Mucosa of descending colon (tissue), 3 donors: Measurements from ENCODE around the gene POLR3C. TPM values are rescaled to one million over a fixed set of nuclear protein-coding genes. Genes with fewer than 3 reads are reported as not detected.

ENCODE experiments used
- ATAC-seq: fragments of 200-7000 bp; cut with Tn5 transposase; one replicate; pipeline ENCODE4 v1.9.1; 2020; ENCODE audit warnings: mild to moderate bottlenecking, moderate library complexity
- DNase-seq, 3 donors: peaks; one replicate each; pipeline ENCODE4 v3.0.0-alpha.2; 2020
- H3K36me3 ChIP-seq: fragments of 200-600 bp; one replicate; pipeline ENCODE4 v1.8.0; 2021; ENCODE audit warnings: low read depth, mild to moderate bottlenecking
- H3K4me1 ChIP-seq: fragments of 200-600 bp; one replicate; pipeline ENCODE4 v1.8.0; 2021; ENCODE audit warnings: low read depth, mild to moderate bottlenecking
- H3K4me3 ChIP-seq: fragments of 200-600 bp; one replicate; pipeline ENCODE4 v1.8.0; 2021; ENCODE audit warnings: mild to moderate bottlenecking
- H3K9me3 ChIP-seq: fragments of 200-600 bp; one replicate; pipeline ENCODE4 v1.8.0; 2021; ENCODE audit warnings: mild to moderate bottlenecking
- CTCF ChIP-seq: fragments of 200-600 bp; IDR thresholded peaks from one replicate; pipeline ENCODE4 v1.8.0; 2022; ENCODE audit warnings: antibody characterized with exemption, mild to moderate bottlenecking
- intact Hi-C, 2 donors: fragments of 100-400 bp; cut with DNase I in 1 of 2; cut with micrococcal nuclease in 1 of 2; formaldehyde crosslinking; loops; one replicate each; pipeline versions ENCODE4 v1.11.0 to v1.11.1; 2022; cut with DNase I, micrococcal nuclease
- microRNA-seq: library from miRNA; unstranded; fragments of <30 nt; microRNA quantifications from one replicate; pipeline ENCODE4, GENCODE V29; 2019
- total RNA-seq, 3 donors: library from RNA; stranded (reverse); fragmentation: NEBNext Ultra II Directional in 2 of 3; extraction: Animal tissue kit (Norgen Biotek cat#: 25700) in 2 of 3; gene quantifications; one replicate each; pipeline versions ENCODE4 v1.2.1 to v1.2.4, GENCODE V29; 2021 to 2023
- donor health status: DM: no; HTN: no; CAD: no; lungs with moderate emphysema.
- donor health status: DM: no; HTN: no; CAD: no.
- donor health status: DM: no; HTN: yes; CAD: no.

POLR3C gene
- total RNA-seq, 3 donors from 2014 or later, result 17.5 to 24.0 (median 23.0) TPM

GRCh38 chr1:145891143-145891542, 67.1 kb downstream of the POLR3C start:
- intact Hi-C loops, result loop anchor here in 1 of 2 donors (10.0 kb wide), 1 partner anchor 124 kb away; no protein-coding TSS in a partner anchor
- Histone ChIP-seq H3K36me3 (no peaks in the 10 kb centered on the region), H3K4me1 (peaks cover 12% of the 10 kb centered on the region)

GRCh38 chr1:145891587-145892485, 67.8 kb downstream of the POLR3C start:
- H3K9me3 ChIP-seq, result no peaks in the 10 kb centered on the region
- no peaks in the 10 kb centered on the region for H3K36me3 ChIP-seq
- ATAC-seq, result peak; percentile 94
- peak; percentile 87 to 99 (median 94) for DNase-seq
- no peak overlapping the region for H3K4me3 ChIP-seq
- peak; percentile 88 for TF ChIP-seq CTCF
- intact Hi-C loops, result loop anchor here in 1 of 2 donors (10.0 kb wide), 1 partner anchor 123 kb away; no protein-coding TSS in a partner anchor
- peaks cover 12% of the 10 kb centered on the region for H3K4me1 ChIP-seq

More at GRCh38 chr1:145891143-145891542, 67.1 kb downstream of the POLR3C start:
- DNase-seq (no peak), ATAC-seq (peak; percentile 22)
- no peak for TF ChIP-seq CTCF
- Histone ChIP-seq H3K4me3 (no peak overlapping the region), H3K9me3 (no peaks in the 10 kb centered on the region)

- ATAC-seq, result no peak
Measured at GRCh38 chr1:145892486-145893087, 68.6 kb downstream of the POLR3C start.

GRCh38 chr1:145893306-145894055, 69.5 kb downstream of the POLR3C start:
- intact Hi-C loops, result loop anchor here in 1 of 2 donors (10.0 kb wide), 1 partner anchor 121 kb away; no protein-coding TSS in a partner anchor
- no peak for ATAC-seq

More at GRCh38 chr1:145892486-145893087, 68.6 kb downstream of the POLR3C start:
- H3K4me1 ChIP-seq, result peaks cover 12% of the 10 kb centered on the region
- H3K9me3 ChIP-seq, result no peaks in the 10 kb centered on the region
- no peak for TF ChIP-seq CTCF
- DNase-seq, result no peak
- intact Hi-C loops, result loop anchor here in 1 of 2 donors (10.0 kb wide), 1 partner anchor 122 kb away; no protein-coding TSS in a partner anchor
- no peak overlapping the region for H3K4me3 ChIP-seq
- H3K36me3 ChIP-seq, result no peaks in the 10 kb centered on the region

More at GRCh38 chr1:145893306-145894055, 69.5 kb downstream of the POLR3C start:
- peaks cover 12% of the 10 kb centered on the region for H3K4me1 ChIP-seq
- DNase-seq, result no peak
- no peaks in the 10 kb centered on the region for H3K9me3 ChIP-seq
- no peak overlapping the region for H3K4me3 ChIP-seq
- H3K36me3 ChIP-seq, result no peaks in the 10 kb centered on the region
- TF ChIP-seq CTCF, result no peak

Small RNAs within 50 kb of the gene (microRNA-seq; reads per million reads assigned to microRNA genes)
- gene MIR6736, result not detected

Other genes starting within 250 kb of the POLR3C start
- gene GPR89A, start 216.2 kb upstream of the POLR3C start, total RNA-seq, result 10 to 100 TPM; 14.4 to 19.4 (median 17.8) TPM
- 1 to 10 TPM in 2 of 3 donors, not detected in 1; 1.1 to 1.2 TPM for gene PDZK1, start 116.8 kb upstream of the POLR3C start, total RNA-seq
- 1 to 10 TPM; 1.6 to 2.3 (median 1.6) TPM for gene CD160, start 104.7 kb upstream of the POLR3C start, total RNA-seq
- 10 to 100 TPM in 1 of 3 donors, 1 to 10 TPM in 2; 8.3 to 13.6 (median 8.8) TPM for gene RNF115, start 105 bp upstream of the POLR3C start, total RNA-seq
- 1 to 10 TPM; 1.1 to 2.5 (median 1.3) TPM for gene NUDT17, start 21.4 kb downstream of the POLR3C start, total RNA-seq
- 10 to 100 TPM; 11.6 to 26.6 (median 14.8) TPM for gene PIAS3, start 34.9 kb downstream of the POLR3C start, total RNA-seq
- 1 to 10 TPM in 1 of 3 donors, under 1 TPM in 2; 0.26 to 5.6 (median 0.99) TPM for gene ANKRD35, start 61.7 kb downstream of the POLR3C start, total RNA-seq
- 1 to 10 TPM in 1 of 3 donors, under 1 TPM in 2; 0.61 to 2.5 (median 0.87) TPM for gene ITGA10, start 85.8 kb downstream of the POLR3C start, total RNA-seq
- 10 to 100 TPM; 25.5 to 34.8 (median 33.3) TPM for gene PEX11B, start 94.5 kb downstream of the POLR3C start, total RNA-seq
- gene RBM8A, start 103.3 kb downstream of the POLR3C start, total RNA-seq, result 10 to 100 TPM; 82.3 to 94.5 (median 93.9) TPM
- 10 to 100 TPM in 2 of 3 donors, 1 to 10 TPM in 1; 3.9 to 34.3 (median 10.2) TPM for gene LIX1L, start 133.8 kb downstream of the POLR3C start, total RNA-seq
- gene ANKRD34A, start 140.4 kb downstream of the POLR3C start, total RNA-seq, result under 1 TPM; 0.14 to 0.63 (median 0.41) TPM
- 10 to 100 TPM; 15.7 to 26.8 (median 19.5) TPM for gene POLR3GL, start 140.5 kb downstream of the POLR3C start, total RNA-seq
- gene TXNIP, start 172.4 kb downstream of the POLR3C start, total RNA-seq, result 1,000 to 10,000 TPM in 1 of 3 donors, 100 to 1,000 TPM in 2; 683 to 1,682 (median 830) TPM
- not detected for gene HJV, start 197.5 kb downstream of the POLR3C start, total RNA-seq